ENCODE data around the gene AJM1.
"Not testable (repeated sequence)": the region's sequence is repeated elsewhere in the genome, so short reads cannot be mapped to it uniquely, and the experiment has no call there.

Gene AJM1

DNA sequence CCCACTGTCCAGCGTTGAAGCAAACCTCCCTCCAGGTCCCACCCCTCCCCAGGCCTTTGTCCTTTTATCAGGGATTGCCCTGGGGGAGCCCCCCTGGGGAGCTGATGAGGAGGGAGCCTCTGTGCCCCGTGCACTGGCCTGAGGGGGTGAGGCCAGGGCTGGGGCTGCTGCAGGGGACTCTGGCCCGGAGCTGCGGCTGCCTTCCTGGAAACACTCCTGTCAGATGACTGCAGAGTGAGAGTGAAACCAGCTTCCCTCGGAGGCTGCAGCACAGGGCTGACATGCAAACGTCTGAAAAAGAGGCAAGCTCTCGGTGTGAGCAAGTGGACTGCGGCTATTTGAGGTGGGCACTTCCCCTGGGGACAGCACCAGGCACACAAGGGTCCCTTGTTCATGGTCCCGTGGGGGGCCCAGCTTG lies 39.4 kb downstream of the AJM1 start:
- TF ChIP-seq CTCF (IDR thresholded peaks at IDR 0.05; ENCODE audit: control insufficient read depth, insufficient read depth, low read depth, low read length, missing control alignments), result no peak
- no peak overlapping the region for H3K4me3 ChIP-seq (ENCODE audit: control insufficient read depth, low read depth, low read length)

GRCh38 chr9:136882109-136882946 lies 40.0 kb downstream of the AJM1 start:
- peak; percentile 3 for TF ChIP-seq CTCF (IDR thresholded peaks at IDR 0.05; ENCODE audit: control insufficient read depth, insufficient read depth, low read depth, low read length, missing control alignments)
- H3K4me3 ChIP-seq (ENCODE audit: control insufficient read depth, low read depth, low read length), result peak overlapping the region; percentile 20; the same call in 1 of the 2 replicates
- peak; percentile 32 for DNase-seq (ENCODE audit: low read depth)

More for the DNA sequence above, 39.4 kb downstream of the AJM1 start:
- DNase-seq (ENCODE audit: low read depth), result no peak

DNA sequence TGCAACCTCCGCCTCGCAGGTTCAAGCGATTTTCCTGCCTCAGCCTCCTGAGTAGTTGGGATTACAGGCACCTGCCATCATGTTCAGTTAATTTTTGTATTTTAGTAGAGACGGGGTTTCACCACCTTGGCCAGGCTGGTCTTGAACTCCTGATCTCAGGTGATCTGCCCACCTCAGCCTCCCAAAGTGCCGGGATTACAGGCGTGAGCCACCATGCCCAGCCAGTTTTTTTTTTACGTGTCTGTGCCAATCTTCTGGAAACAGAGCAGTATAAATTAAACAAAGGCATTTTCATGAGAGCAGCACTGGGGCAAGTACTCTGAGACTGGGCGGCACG lies 40.6 kb downstream of the AJM1 start:
- not testable (repeated sequence) for DNase-seq (ENCODE audit: low read depth); H3K4me3 ChIP-seq (ENCODE audit: control insufficient read depth, low read depth, low read length)

- DNase-seq (ENCODE audit: low read depth); H3K4me3 ChIP-seq (ENCODE audit: control insufficient read depth, low read depth, low read length): not testable (repeated sequence)
Measured at GRCh38 chr9:136883670-136884069, 41.4 kb downstream of the AJM1 start.

DNA sequence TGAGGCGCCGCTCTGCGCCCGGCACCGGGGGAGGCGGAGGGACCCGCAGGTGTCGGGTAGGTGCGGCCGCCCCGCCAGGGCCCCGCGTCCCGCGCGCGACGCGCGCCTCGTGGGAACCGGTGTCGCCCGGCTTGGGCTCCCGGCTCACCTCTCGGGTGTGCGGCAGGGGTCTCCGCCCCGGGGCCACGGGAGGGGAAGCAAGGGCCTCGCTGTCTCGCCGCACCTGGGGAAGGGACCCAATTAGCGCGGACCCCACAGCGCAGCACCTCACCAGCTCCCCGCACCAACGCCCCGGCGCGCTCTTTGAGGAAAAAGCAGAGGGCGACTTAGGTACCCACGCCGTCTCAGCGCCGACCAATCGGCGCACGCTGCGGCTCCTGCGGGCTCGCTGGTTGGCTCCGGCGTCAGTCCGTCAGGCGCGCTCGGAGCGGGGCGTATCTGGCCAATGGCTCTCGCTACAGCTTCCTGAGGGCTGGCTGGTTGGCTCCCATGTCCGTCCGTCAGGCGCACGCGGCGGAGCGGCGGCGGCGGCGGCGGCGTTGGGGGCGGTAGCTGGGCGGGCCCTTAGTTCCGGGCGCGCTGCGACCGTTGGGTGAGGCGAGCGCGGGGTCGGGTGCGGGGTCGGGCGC lies 43.8 kb downstream of the AJM1 start, which contains the start of gene TRAF2:
Gene TRAF2, plus strand, starts transcription at position 567 of the 629 bp plus-strand sequence. CDS start 12,225 bp downstream, outside the sequence.
- DNase-seq (ENCODE audit: low read depth), result peak; percentile 97
- H3K4me3 ChIP-seq (ENCODE audit: control insufficient read depth, low read depth, low read length), result peak within 1 kb of the TSS; percentile 87
- no peak for TF ChIP-seq CTCF (IDR thresholded peaks at IDR 0.05; ENCODE audit: control insufficient read depth, insufficient read depth, low read depth, low read length, missing control alignments)

DNA sequence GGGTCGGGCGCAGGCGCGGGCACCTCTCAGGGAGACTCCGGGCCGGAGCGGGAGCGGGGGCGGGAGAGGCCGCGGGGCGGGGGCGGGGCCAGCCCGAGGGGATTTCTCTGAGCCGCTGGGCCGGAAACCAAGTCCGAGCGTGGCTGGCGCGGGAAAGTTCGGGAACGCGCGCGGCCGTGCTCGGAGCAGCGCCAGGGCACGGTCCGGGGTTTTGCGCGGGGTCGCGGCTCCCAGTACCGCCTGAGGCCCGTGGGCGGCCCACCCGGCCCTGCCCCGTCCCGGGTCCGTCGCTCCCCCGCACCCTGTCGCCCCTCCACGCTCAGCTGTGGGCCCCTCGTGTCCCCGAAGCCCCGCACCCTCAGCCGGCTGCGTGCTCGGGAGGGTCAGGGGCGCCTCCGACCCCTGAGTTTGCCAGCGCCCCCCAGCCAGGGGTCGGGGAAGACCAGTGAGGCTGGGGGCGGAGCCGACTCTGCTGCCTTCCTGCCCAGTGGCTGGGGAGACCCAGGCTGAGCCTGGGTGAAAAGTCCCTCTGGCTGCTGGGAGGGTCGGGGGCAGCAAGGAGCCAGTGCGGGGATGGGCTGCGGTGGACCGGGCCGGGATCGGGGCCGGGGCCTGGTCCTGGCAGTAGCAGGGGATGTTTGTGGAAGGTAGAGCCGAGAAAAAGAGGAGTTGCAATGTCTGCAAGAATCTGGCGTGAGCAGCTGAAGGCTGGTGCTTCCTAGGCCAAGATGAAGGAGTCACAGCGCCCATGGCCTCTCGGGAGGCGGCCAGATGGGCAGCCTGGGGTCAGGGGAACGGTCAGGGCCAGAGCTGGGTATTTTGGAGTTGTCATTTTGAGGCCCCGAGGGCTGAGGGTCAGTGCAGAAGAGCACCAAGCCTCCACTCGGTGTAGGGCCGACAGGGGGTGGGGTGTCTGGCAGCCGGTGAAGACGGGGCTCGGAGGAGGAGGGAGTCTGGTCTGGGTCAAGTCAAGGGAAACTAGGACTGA lies 44.6 kb downstream of the AJM1 start:
- TF ChIP-seq CTCF (IDR thresholded peaks at IDR 0.05; ENCODE audit: control insufficient read depth, insufficient read depth, low read depth, low read length, missing control alignments), result peak; percentile 3
- peak overlapping the region; percentile 87 for H3K4me3 ChIP-seq (ENCODE audit: control insufficient read depth, low read depth, low read length)
- DNase-seq (ENCODE audit: low read depth), result no peak

GRCh38 chr9:136888454-136888853 lies 46.2 kb downstream of the AJM1 start:
- DNase-seq (ENCODE audit: low read depth), result no peak
- no peak overlapping the region for H3K4me3 ChIP-seq (ENCODE audit: control insufficient read depth, low read depth, low read length)
- TF ChIP-seq CTCF (IDR thresholded peaks at IDR 0.05; ENCODE audit: control insufficient read depth, insufficient read depth, low read depth, low read length, missing control alignments), result no peak
